ENCODE results near the gene TLCD2. TPM values are rescaled to one million over a fixed set of nuclear protein-coding genes. Genes with fewer than 3 reads are reported as not detected.

TLCD2 gene
- total and polyA plus RNA-seq, 2 of the 13 experiments (the other 11 are each of a cell fraction or from before 2014, with no cell fraction given) = 0.90 to 1.1 TPM

DNA sequence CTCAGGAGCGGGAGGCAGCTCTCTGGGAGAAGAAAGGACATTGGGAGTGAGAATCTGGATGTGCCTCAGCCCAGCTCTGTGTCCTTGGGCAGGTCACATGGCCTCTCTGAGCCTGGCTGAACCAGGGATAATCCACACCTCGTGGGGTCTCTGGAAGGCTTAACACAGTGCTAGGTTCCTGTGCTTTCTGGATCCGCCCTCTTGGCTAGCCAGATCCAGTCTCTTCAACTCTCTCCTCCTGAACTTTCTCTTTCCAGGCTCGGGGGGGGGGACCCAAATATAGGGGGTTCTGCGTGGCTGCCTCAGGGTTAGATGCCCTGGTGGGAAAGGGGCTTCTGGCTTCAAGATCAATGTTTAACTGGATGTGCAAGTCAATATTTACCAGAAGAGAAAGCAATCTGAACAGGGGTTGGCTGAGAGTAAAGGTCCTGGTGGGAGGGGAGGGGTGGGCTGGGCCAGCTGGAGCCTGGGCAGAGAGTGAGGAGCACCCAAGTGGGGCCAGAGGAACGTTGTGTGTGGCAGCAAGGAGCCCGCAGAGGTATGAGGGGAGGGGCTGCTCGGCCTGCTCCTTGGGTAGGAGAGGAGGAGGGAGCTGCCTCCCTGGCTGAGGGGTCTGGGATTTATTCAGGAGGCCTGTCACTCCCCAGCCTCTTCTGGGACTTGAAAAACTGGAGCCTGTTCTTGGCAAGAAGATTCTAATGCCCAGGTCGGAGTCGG lies 32.4 kb upstream of the TLCD2 start, which contains the start of gene SERPINF2 (continued):
- TF ChIP-seq, protein P1, sequence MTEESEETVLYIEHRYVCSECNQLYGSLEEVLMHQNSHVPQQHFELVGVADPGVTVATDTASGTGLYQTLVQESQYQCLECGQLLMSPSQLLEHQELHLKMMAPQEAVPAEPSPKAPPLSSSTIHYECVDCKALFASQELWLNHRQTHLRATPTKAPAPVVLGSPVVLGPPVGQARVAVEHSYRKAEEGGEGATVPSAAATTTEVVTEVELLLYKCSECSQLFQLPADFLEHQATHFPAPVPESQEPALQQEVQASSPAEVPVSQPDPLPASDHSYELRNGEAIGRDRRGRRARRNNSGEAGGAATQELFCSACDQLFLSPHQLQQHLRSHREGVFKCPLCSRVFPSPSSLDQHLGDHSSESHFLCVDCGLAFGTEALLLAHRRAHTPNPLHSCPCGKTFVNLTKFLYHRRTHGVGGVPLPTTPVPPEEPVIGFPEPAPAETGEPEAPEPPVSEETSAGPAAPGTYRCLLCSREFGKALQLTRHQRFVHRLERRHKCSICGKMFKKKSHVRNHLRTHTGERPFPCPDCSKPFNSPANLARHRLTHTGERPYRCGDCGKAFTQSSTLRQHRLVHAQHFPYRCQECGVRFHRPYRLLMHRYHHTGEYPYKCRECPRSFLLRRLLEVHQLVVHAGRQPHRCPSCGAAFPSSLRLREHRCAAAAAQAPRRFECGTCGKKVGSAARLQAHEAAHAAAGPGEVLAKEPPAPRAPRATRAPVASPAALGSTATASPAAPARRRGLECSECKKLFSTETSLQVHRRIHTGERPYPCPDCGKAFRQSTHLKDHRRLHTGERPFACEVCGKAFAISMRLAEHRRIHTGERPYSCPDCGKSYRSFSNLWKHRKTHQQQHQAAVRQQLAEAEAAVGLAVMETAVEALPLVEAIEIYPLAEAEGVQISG (CRISPR knock-in tag; IDR thresholded peaks at IDR 0.05) = peak; percentile 61
- TF ChIP-seq IRX3 (CRISPR knock-in tag; IDR thresholded peaks at IDR 0.05; ENCODE audit: borderline replicate concordance, low read depth) = no peak
- no peak for TF ChIP-seq CCAR2 (optimal IDR thresholded peaks at IDR 0.05; ENCODE audit: low read depth, low read length)
- TF ChIP-seq ZNF543 (CRISPR knock-in tag; IDR thresholded peaks at IDR 0.05) = no peak
- TF ChIP-seq, protein P2, sequence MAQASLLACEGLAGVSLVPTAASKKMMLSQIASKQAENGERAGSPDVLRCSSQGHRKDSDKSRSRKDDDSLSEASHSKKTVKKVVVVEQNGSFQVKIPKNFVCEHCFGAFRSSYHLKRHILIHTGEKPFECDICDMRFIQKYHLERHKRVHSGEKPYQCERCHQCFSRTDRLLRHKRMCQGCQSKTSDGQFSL (CRISPR knock-in tag; IDR thresholded peaks at IDR 0.05) = peak; percentile 79; the same call in 1 of the 2 replicates
- TF ChIP-seq, protein P3, sequence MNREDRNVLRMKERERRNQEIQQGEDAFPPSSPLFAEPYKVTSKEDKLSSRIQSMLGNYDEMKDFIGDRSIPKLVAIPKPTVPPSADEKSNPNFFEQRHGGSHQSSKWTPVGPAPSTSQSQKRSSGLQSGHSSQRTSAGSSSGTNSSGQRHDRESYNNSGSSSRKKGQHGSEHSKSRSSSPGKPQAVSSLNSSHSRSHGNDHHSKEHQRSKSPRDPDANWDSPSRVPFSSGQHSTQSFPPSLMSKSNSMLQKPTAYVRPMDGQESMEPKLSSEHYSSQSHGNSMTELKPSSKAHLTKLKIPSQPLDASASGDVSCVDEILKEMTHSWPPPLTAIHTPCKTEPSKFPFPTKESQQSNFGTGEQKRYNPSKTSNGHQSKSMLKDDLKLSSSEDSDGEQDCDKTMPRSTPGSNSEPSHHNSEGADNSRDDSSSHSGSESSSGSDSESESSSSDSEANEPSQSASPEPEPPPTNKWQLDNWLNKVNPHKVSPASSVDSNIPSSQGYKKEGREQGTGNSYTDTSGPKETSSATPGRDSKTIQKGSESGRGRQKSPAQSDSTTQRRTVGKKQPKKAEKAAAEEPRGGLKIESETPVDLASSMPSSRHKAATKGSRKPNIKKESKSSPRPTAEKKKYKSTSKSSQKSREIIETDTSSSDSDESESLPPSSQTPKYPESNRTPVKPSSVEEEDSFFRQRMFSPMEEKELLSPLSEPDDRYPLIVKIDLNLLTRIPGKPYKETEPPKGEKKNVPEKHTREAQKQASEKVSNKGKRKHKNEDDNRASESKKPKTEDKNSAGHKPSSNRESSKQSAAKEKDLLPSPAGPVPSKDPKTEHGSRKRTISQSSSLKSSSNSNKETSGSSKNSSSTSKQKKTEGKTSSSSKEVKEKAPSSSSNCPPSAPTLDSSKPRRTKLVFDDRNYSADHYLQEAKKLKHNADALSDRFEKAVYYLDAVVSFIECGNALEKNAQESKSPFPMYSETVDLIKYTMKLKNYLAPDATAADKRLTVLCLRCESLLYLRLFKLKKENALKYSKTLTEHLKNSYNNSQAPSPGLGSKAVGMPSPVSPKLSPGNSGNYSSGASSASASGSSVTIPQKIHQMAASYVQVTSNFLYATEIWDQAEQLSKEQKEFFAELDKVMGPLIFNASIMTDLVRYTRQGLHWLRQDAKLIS (CRISPR knock-in tag; IDR thresholded peaks at IDR 0.05) = no peak; the same call in 1 of the 2 replicates
- 0 out of 2 replicates have a peak, but pooled peaks have one; percentile 29 for TF ChIP-seq TOE1 (CRISPR knock-in tag; IDR thresholded peaks at IDR 0.05)
- no peak for TF ChIP-seq ZNF180 (CRISPR knock-in tag; IDR thresholded peaks at IDR 0.05; ENCODE audit: borderline replicate concordance, low read depth)
- no peak for TF ChIP-seq FOXM1 (CRISPR knock-in tag; IDR thresholded peaks at IDR 0.05)
- TF ChIP-seq SNAI1 (CRISPR knock-in tag; IDR thresholded peaks at IDR 0.05; ENCODE audit: borderline replicate concordance) = no peak
- TF ChIP-seq, protein P4, sequence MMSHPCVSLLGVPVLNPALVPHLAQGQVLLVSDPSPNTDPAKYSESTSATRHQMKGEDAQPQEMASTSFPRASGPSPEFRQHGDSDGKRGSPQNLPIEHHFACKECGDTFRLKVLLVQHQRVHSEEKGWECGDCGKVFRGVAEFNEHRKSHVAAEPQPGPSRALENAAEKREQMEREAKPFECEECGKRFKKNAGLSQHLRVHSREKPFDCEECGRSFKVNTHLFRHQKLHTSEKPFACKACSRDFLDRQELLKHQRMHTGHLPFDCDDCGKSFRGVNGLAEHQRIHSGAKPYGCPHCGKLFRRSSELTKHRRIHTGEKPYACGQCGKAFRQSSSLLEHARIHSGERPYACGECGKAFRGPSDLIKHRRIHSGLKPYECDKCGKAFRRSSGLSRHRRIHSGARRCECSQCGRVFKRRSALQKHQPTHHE (CRISPR knock-in tag; IDR thresholded peaks at IDR 0.05; ENCODE audit: borderline replicate concordance) = 0 out of 2 replicates have a peak, but pooled peaks have one; percentile 45
- TF ChIP-seq, protein P5, sequence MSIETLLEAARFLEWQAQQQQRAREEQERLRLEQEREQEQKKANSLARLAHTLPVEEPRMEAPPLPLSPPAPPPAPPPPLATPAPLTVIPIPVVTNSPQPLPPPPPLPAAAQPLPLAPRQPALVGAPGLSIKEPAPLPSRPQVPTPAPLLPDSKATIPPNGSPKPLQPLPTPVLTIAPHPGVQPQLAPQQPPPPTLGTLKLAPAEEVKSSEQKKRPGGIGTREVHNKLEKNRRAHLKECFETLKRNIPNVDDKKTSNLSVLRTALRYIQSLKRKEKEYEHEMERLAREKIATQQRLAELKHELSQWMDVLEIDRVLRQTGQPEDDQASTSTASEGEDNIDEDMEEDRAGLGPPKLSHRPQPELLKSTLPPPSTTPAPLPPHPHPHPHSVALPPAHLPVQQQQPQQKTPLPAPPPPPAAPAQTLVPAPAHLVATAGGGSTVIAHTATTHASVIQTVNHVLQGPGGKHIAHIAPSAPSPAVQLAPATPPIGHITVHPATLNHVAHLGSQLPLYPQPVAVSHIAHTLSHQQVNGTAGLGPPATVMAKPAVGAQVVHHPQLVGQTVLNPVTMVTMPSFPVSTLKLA (IDR thresholded peaks at IDR 0.05) = no peak
- TF ChIP-seq NFE2L2 (IDR thresholded peaks at IDR 0.05; ENCODE audit: low read length) = no peak
- no peak for TF ChIP-seq IKZF1 (IDR thresholded peaks at IDR 0.05)
- no peak for TF ChIP-seq TGIF2 (CRISPR knock-in tag; IDR thresholded peaks at IDR 0.05)
- TF ChIP-seq, protein P6, sequence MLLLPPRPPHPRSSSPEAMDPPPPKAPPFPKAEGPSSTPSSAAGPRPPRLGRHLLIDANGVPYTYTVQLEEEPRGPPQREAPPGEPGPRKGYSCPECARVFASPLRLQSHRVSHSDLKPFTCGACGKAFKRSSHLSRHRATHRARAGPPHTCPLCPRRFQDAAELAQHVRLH (CRISPR knock-in tag; IDR thresholded peaks at IDR 0.05; ENCODE audit: borderline replicate concordance, low read depth) = peak; percentile 74; the same call in 1 of the 2 replicates
- peak; percentile 15; the same call in 1 of the 2 replicates for TF ChIP-seq MEIS2 (CRISPR knock-in tag; IDR thresholded peaks at IDR 0.05)
- TF ChIP-seq PITX1 (CRISPR knock-in tag; IDR thresholded peaks at IDR 0.05) = no peak; the same call in 1 of the 2 replicates
- no peak for TF ChIP-seq DPF2 (CRISPR knock-in tag; IDR thresholded peaks at IDR 0.05; ENCODE audit: borderline replicate concordance, low read depth)
- TF ChIP-seq ZNF616 (CRISPR knock-in tag; IDR thresholded peaks at IDR 0.05; ENCODE audit: low read depth) = no peak

All from HepG2 (cell line).